Psoas muscle (tissue), 8 donors: ENCODE measurements around the gene CDH7. TPM values are rescaled to one million over a fixed set of nuclear protein-coding genes. Genes with fewer than 3 reads are reported as not detected.

Experiments
- ATAC-seq, 4 donors: fragments of 200-7000 bp; cut with Tn5 transposase; one replicate each; pipeline ENCODE4 v1.9.1; 2020; ENCODE audit warnings: moderate library complexity in 3 of 4, mild to moderate bottlenecking in 2 of 4
- DNase-seq, 2 donors: peaks; one replicate each; pipeline ENCODE4 v3.0.0-alpha.2; 2020
- H3K27ac ChIP-seq: fragments of 200-600 bp; one replicate; pipeline ENCODE4 v1.8.0; 2022
- H3K27me3 ChIP-seq, 3 donors: fragments of 200-600 bp in 1 of 3; one replicate each; pipeline versions ENCODE4 v1.6.1 to v1.8.0; 2013 to 2022; ENCODE audit warnings: low read length in 2 of 3, mild to moderate bottlenecking in 2 of 3, moderate library complexity in 1 of 3; ENCODE audit not compliant: insufficient read depth in 3 of 3
- H3K36me3 ChIP-seq, 2 donors: fragments of 200-600 bp in 1 of 2; one replicate each; pipeline versions ENCODE4 v1.6.1 to v1.8.0; 2013 to 2022; ENCODE audit warnings: low read depth in 1 of 2, mild to moderate bottlenecking in 1 of 2, moderate library complexity in 1 of 2; ENCODE audit not compliant: insufficient read depth in 1 of 2
- H3K4me1 ChIP-seq: fragments of 200-600 bp; one replicate; pipeline ENCODE4 v1.8.0; 2022
- H3K4me3 ChIP-seq: fragments of 200-600 bp; one replicate; pipeline ENCODE4 v1.8.0; 2022; ENCODE audit warnings: mild to moderate bottlenecking
- H3K9me3 ChIP-seq: fragments of 200-600 bp; one replicate; pipeline ENCODE4 v1.8.0; 2022
- WGBS, 3 donors: extraction: QIAGEN DNeasy Blood & Tissue Kit; methylation state at CpG; one replicate each; pipeline versions ENCODE4 v1.1.6 to v1.1.7; 2013; 5-methylcytosine and 5-hydroxymethylcytosine counted together
- intact Hi-C, 2 donors: fragments of 100-400 bp; cut with DNase I; formaldehyde crosslinking; loops; one replicate each; pipeline versions ENCODE4 v1.11.0 to v1.14.2; 2022
- polyA plus RNA-seq, 3 donors: library from polyadenylated mRNA; stranded (reverse); fragments of 200-250 nt; gene quantifications; one replicate each; pipeline ENCODE4 v1.2.3, GENCODE V29; 2013
- total RNA-seq, 4 donors: library from RNA; stranded (reverse); fragmentation: NEBNext Ultra II Directional in 2 of 4; extraction: Animal tissue kit (Norgen Biotek cat#: 25700) in 2 of 4; gene quantifications; one replicate each; pipeline versions ENCODE4 v1.2.1 to v1.2.4, GENCODE V29; 2021 to 2023
- TF ChIP-seq, protein P1 (sequence below): fragments of 200-600 bp; IDR thresholded peaks from one replicate; pipeline ENCODE4 v1.8.0; 2022; ENCODE audit warnings: antibody characterized with exemption
- donor health status: healthy with polysubstance abuse.
- donor health status: DM: no; HTN: no; CAD: no; lungs with moderate emphysema.
- donor health status: Bipolar disorder and iron deficiency.
- donor health status: healthy.
- donor health status: DM: yes; HTN: yes; CAD: no.
- donor health status: DM: no; HTN: no; CAD: no.
- donor health status: DM: no; HTN: no; CAD: no.
- donor health status: DM: yes; HTN: yes; CAD: no.

Gene CDH7
- total and polyA plus RNA-seq, 7 donors: under 0.01 TPM; not detected in 6

DNA sequence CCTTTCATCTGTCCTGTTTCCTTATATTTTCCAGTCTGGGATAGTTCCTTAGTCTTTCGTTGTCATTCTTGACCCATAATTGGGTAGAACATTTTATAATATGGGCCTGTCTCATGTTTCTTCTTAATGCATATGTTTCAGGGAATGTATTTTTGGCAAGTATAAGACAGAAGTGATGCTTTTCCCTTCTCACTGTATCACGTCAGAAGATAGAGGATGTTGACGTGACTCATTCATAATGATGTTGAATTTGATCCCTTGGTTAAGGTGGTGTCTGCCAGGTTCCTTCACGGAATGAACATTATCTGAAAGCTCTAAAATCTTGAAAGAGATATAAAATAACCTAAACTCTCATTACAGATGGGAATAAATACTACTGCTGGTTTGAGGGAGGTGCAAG is 18.8 kb downstream of the CDH7 start:
- H3K36me3 ChIP-seq: no peaks in the 10 kb centered on the region

DNA sequence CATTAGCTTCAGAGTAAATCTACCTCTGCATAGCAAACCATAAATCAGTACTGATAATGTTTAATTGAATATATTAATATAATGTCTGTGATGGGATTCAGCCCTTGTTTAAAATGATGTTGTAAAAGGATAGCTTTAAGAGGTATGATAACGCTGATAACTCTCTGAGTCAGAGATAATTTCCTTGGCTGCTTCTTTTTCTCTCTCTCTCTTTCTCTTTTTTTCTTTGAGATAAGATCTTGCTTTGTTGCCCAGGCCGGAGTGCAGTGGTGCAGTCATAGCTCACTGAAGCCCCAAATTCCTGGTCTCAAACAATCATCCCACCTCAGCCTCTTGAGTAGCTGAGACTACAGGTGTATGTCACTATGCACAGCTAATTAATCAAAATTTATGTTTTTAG is 35.7 kb downstream of the CDH7 start:
- H3K4me3 ChIP-seq: no peak overlapping the region
- no peaks in the 10 kb centered on the region for H3K27me3 ChIP-seq
- no peak overlapping the region for H3K27ac ChIP-seq
- WGBS, 3 donors: 73 to 81% (median 76%) methylated on average over 2 of the region's 2 CpGs
- intact Hi-C loops: no loop called here
- H3K9me3 ChIP-seq: no peaks in the 10 kb centered on the region
- no peaks in the 10 kb centered on the region for H3K4me1 ChIP-seq
- no peak for ATAC-seq
- TF ChIP-seq, protein P1, sequence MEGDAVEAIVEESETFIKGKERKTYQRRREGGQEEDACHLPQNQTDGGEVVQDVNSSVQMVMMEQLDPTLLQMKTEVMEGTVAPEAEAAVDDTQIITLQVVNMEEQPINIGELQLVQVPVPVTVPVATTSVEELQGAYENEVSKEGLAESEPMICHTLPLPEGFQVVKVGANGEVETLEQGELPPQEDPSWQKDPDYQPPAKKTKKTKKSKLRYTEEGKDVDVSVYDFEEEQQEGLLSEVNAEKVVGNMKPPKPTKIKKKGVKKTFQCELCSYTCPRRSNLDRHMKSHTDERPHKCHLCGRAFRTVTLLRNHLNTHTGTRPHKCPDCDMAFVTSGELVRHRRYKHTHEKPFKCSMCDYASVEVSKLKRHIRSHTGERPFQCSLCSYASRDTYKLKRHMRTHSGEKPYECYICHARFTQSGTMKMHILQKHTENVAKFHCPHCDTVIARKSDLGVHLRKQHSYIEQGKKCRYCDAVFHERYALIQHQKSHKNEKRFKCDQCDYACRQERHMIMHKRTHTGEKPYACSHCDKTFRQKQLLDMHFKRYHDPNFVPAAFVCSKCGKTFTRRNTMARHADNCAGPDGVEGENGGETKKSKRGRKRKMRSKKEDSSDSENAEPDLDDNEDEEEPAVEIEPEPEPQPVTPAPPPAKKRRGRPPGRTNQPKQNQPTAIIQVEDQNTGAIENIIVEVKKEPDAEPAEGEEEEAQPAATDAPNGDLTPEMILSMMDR: no peak
- H3K36me3 ChIP-seq: no peaks in the 10 kb centered on the region
- DNase-seq: no peak

More for the DNA sequence above, 18.8 kb downstream of the CDH7 start:
- no peak for DNase-seq
- WGBS, 3 donors: 63 to 70% (median 68%) methylated on average over 4 of the region's 4 CpGs
- no peak for ATAC-seq
- Histone ChIP-seq H3K4me1 (no peaks in the 10 kb centered on the region), H3K27ac (no peak overlapping the region), H3K9me3 (no peaks in the 10 kb centered on the region), H3K4me3 (no peak overlapping the region), H3K27me3 (no peaks in the 10 kb centered on the region)
- TF ChIP-seq, protein P1: no peak
- intact Hi-C loops: no loop called here

DNA sequence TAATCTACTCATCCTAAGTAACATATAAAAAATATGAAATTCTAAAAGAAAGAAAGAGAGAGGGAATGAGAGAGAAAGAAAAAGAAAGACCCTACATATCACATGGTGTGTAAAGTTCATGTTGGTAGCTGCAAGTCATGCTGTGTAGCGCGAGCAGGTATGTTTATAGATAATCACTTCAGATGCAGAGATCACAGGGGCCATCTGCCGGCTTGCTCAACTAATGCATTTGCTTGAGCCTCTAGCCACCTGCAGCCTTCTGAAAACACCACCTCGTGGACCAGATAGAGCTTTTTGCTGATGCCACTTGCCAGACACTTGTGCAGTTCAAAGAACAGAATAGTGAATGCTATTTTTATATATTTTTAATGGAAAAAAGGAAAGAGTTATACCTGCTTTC is 37.6 kb downstream of the CDH7 start:
- no peaks in the 10 kb centered on the region for H3K9me3 ChIP-seq
- H3K4me3 ChIP-seq: no peak overlapping the region
- no peak for DNase-seq
- H3K27ac ChIP-seq: no peak overlapping the region
- TF ChIP-seq, protein P1: no peak
- H3K36me3 ChIP-seq: no peaks in the 10 kb centered on the region
- no peaks in the 10 kb centered on the region for H3K27me3 ChIP-seq
- ATAC-seq: no peak
- no peaks in the 10 kb centered on the region for H3K4me1 ChIP-seq
- intact Hi-C loops: no loop called here
- WGBS, 3 donors: 57 to 62% (median 58%) methylated on average over 4 of the region's 4 CpGs

DNA sequence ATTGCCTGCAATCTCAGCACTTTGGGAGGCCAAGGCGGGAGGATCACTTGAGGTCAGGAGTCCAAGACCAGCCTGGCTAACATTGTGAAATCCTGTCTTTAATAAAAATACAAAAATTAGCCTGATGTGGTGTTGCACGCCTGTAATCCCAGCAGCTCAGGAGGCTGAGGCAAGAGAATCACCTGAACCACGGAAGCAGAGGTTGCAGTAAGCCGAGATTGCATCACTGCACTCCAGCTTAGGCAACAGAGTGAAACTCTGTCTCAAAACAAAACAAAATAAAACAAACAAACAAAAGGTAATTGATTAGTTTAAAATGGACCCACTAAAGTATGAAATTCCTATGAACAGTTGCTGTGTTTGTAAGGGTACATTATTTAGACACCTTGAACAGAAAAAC is 39.8 kb downstream of the CDH7 start:
- intact Hi-C loops: no loop called here
- 90 to 92% (median 92%) methylated on average over 4 of the region's 4 CpGs for WGBS, 3 donors
- DNase-seq: no peak

DNA sequence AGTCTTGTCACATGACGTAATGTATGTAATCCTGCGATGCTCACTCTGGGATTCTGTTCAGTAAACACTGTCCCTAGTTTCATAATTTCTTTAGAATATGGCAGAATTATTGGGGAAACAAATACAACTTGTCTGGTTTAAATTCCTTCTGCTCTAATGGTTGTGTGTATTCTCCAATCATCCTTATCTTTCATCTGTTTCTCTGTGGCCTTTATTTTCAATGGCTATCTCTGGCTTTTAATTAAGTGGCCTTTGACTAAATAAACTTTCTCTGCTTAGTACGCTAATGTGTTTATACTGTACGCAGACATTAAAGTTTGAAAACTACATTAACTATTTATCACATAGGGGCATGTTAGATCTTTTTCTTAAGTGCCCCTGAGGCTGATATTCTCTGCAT is 40.9 kb downstream of the CDH7 start:
- DNase-seq (no peak), ATAC-seq (no peak)
- Histone ChIP-seq H3K4me3 (no peak overlapping the region), H3K4me1 (no peaks in the 10 kb centered on the region), H3K27ac (no peak overlapping the region), H3K36me3 (no peaks in the 10 kb centered on the region), H3K9me3 (no peaks in the 10 kb centered on the region), H3K27me3 (no peaks in the 10 kb centered on the region)
- 78 to 85% (median 82%) methylated on average over 4 of the region's 4 CpGs for WGBS, 3 donors
- intact Hi-C loops: no loop called here
- TF ChIP-seq, protein P1: no peak

More for the DNA sequence above, 39.8 kb downstream of the CDH7 start:
- Histone ChIP-seq H3K27ac (no peak overlapping the region), H3K27me3 (no peaks in the 10 kb centered on the region), H3K9me3 (no peaks in the 10 kb centered on the region), H3K4me1 (no peaks in the 10 kb centered on the region), H3K36me3 (no peaks in the 10 kb centered on the region), H3K4me3 (no peak overlapping the region)
- ATAC-seq: no peak
- TF ChIP-seq, protein P1: no peak
